ENCODE measurements around the gene RUFY3.

GRCh38 chr4:70705183-70706043, 16.4 kb upstream of the RUFY3 start:
- TF ChIP-seq CTCF (conservative IDR thresholded peaks at IDR 0.05; ENCODE audit: low read depth, low read length) (no peak), EZH2 (IDR thresholded peaks at IDR 0.05; ENCODE audit: borderline replicate concordance, low read depth, low read length, poor library complexity, severe bottlenecking) (no peak)

Measured in A673 (cell line).